ENCODE results near the gene UBE2I.

- TF ChIP-seq CTCF (IDR thresholded peaks at IDR 0.05; ENCODE audit: insufficient read depth, low read depth, low read length) (no peak), EZH2 (IDR thresholded peaks at IDR 0.05; ENCODE audit: insufficient read depth, low read length) (no peak)
Observed at GRCh38 chr16:1289477-1289866, 20.0 kb upstream of the UBE2I start.
